Fibroblast of mammary gland (primary cell): ENCODE data around the gene COX10.
"Not testable (repeated sequence)": the region's sequence is repeated elsewhere in the genome, so short reads cannot be mapped to it uniquely, and the experiment has no call there.

ENCODE experiments used
- DNase-seq: peaks from one replicate; pipeline ENCODE4 v3.0.0-alpha.2; 2010; ENCODE audit warnings: low read depth
- H3K4me3 ChIP-seq: 2 replicates; pipeline ENCODE4 v1.5.1; 2011; ENCODE audit warnings: low read depth, mild to moderate bottlenecking, low read length, moderate library complexity; ENCODE audit not compliant: control insufficient read depth
- CTCF ChIP-seq: conservative IDR thresholded peaks from 2 replicates; pipeline ENCODE4 v1.5.1; 2011; ENCODE audit warnings: low read depth, low read length, inconsistent platforms; ENCODE audit not compliant: control insufficient read depth, insufficient read depth

Gene COX10

GRCh38 chr17:14158707-14159106 lies 89.4 kb downstream of the COX10 start:
- DNase-seq = no peak
- H3K4me3 ChIP-seq = no peak overlapping the region
- TF ChIP-seq CTCF = no peak

- no peak for TF ChIP-seq CTCF
- DNase-seq = no peak
- H3K4me3 ChIP-seq = no peak overlapping the region
Observed at GRCh38 chr17:14161419-14161818, 92.1 kb downstream of the COX10 start.

- no peak overlapping the region for H3K4me3 ChIP-seq
- TF ChIP-seq CTCF = no peak
- DNase-seq = no peak
Observed at GRCh38 chr17:14165616-14166015, 96.3 kb downstream of the COX10 start.

GRCh38 chr17:14167831-14168230 lies 98.5 kb downstream of the COX10 start:
- DNase-seq, H3K4me3 ChIP-seq: not testable (repeated sequence)

GRCh38 chr17:14168582-14168981 lies 99.3 kb downstream of the COX10 start:
- no peak for DNase-seq
- no peak overlapping the region for H3K4me3 ChIP-seq
- TF ChIP-seq CTCF = no peak

GRCh38 chr17:14169287-14169686 lies 100.0 kb downstream of the COX10 start:
- TF ChIP-seq CTCF = no peak
- DNase-seq = no peak
- H3K4me3 ChIP-seq = no peak overlapping the region

GRCh38 chr17:14169901-14170300 lies 100.6 kb downstream of the COX10 start:
- TF ChIP-seq CTCF = no peak
- no peak for DNase-seq
- no peak overlapping the region for H3K4me3 ChIP-seq

GRCh38 chr17:14176989-14177388 lies 107.7 kb downstream of the COX10 start:
- DNase-seq, H3K4me3 ChIP-seq: not testable (repeated sequence)

GRCh38 chr17:14177801-14178200 lies 108.5 kb downstream of the COX10 start:
- not testable (repeated sequence) for H3K4me3 ChIP-seq, DNase-seq

GRCh38 chr17:14179951-14180350 lies 110.6 kb downstream of the COX10 start:
- not testable (repeated sequence) for DNase-seq, H3K4me3 ChIP-seq

GRCh38 chr17:14182084-14182483 lies 112.8 kb downstream of the COX10 start:
- H3K4me3 ChIP-seq, DNase-seq: not testable (repeated sequence)

GRCh38 chr17:14184536-14184935 lies 115.2 kb downstream of the COX10 start:
- not testable (repeated sequence) for DNase-seq, H3K4me3 ChIP-seq
